Fibroblast of skin of scalp (primary cell): ENCODE data around the gene PLXDC1. TPM values are rescaled to one million over a fixed set of nuclear protein-coding genes. Genes with fewer than 3 reads are reported as not detected.
A peak's percentile ranks its signal among the peaks of the same experiment; 100 is the strongest.

Source experiments
- DNase-seq: peaks from one replicate; pipeline ENCODE4 v3.0.0-alpha.2; 2013
- polyA plus RNA-seq, 2 experiments: library from polyadenylated mRNA; unstranded; fragments of 120-200 nt; gene quantifications; one replicate each; pipeline ENCODE4 v1.2.1, GENCODE V29; 2013; ENCODE audit not compliant: insufficient read length in 2 of 2

PLXDC1 gene
- polyA plus RNA-seq (2013, experiment 1 of 2; ENCODE audit: insufficient read length): 3.4 TPM
- 3.6 TPM for polyA plus RNA-seq (2013, experiment 2 of 2; ENCODE audit: insufficient read length)

GRCh38 chr17:39151150-39151942, at the start of gene PLXDC1:
TSS of gene PLXDC1 (minus strand) at chr17:39151637. CDS start at chr17:39151437, 200 bp downstream.
- DNase-seq: no peak

GRCh38 chr17:39200957-39201510, 49.6 kb upstream of the PLXDC1 start:
- no peak for DNase-seq

- DNase-seq: no peak
Measured at GRCh38 chr17:39200070-39200879, 48.8 kb upstream of the PLXDC1 start, which contains the start of gene RPL19. TSS of gene RPL19 (plus strand) at chr17:39200283. CDS start at chr17:39200345, 62 bp downstream.

GRCh38 chr17:39199820-39200069, 48.3 kb upstream of the PLXDC1 start:
- DNase-seq: peak; percentile 95

- no peak for DNase-seq
Measured at GRCh38 chr17:39198186-39198566, 46.7 kb upstream of the PLXDC1 start.

GRCh38 chr17:39197380-39198185, 46.1 kb upstream of the PLXDC1 start, which contains the start of gene CACNB1:
TSS of gene CACNB1 (minus strand) at chr17:39197669. CDS start at chr17:39197495, 174 bp downstream.
- peak; percentile 83 for DNase-seq

GRCh38 chr17:39196808-39197291, 45.4 kb upstream of the PLXDC1 start:
- DNase-seq: peak; percentile 39

GRCh38 chr17:39196241-39196807, 44.9 kb upstream of the PLXDC1 start:
- peak; percentile 26 for DNase-seq

GRCh38 chr17:39195568-39196160, 44.2 kb upstream of the PLXDC1 start:
- DNase-seq: no peak

- DNase-seq: no peak
Measured at GRCh38 chr17:39194985-39195524, 43.6 kb upstream of the PLXDC1 start.

GRCh38 chr17:39194089-39194984, 42.9 kb upstream of the PLXDC1 start:
- DNase-seq: peak; percentile 79

- DNase-seq: no peak
Measured at GRCh38 chr17:39193346-39193745, 41.9 kb upstream of the PLXDC1 start.

GRCh38 chr17:39192901-39193300, 41.5 kb upstream of the PLXDC1 start:
- no peak for DNase-seq

GRCh38 chr17:39191750-39192510, 40.5 kb upstream of the PLXDC1 start:
- no peak for DNase-seq

GRCh38 chr17:39187152-39187830, 35.9 kb upstream of the PLXDC1 start:
- no peak for DNase-seq

- DNase-seq: no peak
Measured at GRCh38 chr17:39186481-39187002, 35.1 kb upstream of the PLXDC1 start.

GRCh38 chr17:39183720-39184119, 32.3 kb upstream of the PLXDC1 start:
- DNase-seq: no peak

- no peak for DNase-seq
Measured at GRCh38 chr17:39183045-39183444, 31.6 kb upstream of the PLXDC1 start.
